Karpas-422 (cell line): ENCODE results near the gene BEGAIN. TPM values are rescaled to one million over a fixed set of nuclear protein-coding genes. Genes with fewer than 3 reads are reported as not detected.

Source experiments
- DNase-seq: peaks from one replicate; pipeline ENCODE4 v3.0.0-alpha.2; 2015
- H2AFZ ChIP-seq: fragments of 200-600 bp; sonication (generic); 2 replicates; pipeline ENCODE4 v1.6.1; 2014; ENCODE audit warnings: antibody characterized with exemption, low read length, mixed read lengths
- H3K27ac ChIP-seq: fragments of 200-600 bp; sonication (generic); 2 replicates; pipeline ENCODE4 v1.5.1; 2014; ENCODE audit warnings: mild to moderate bottlenecking, low read length, moderate library complexity
- H3K27me3 ChIP-seq: fragments of 200-600 bp; sonication (generic); 2 replicates; pipeline ENCODE4 v1.6.1; 2014; ENCODE audit warnings: low read length, mixed read lengths
- H3K36me3 ChIP-seq: fragments of 200-600 bp; sonication (generic); 2 replicates; pipeline ENCODE4 v1.6.1; 2014; ENCODE audit warnings: low read length, mixed read lengths; ENCODE audit not compliant: insufficient read depth
- H3K4me1 ChIP-seq: fragments of 200-600 bp; sonication (generic); 2 replicates; pipeline ENCODE4 v1.6.1; 2014; ENCODE audit warnings: mild to moderate bottlenecking, low read length, mixed read lengths
- H3K4me2 ChIP-seq: fragments of 200-600 bp; sonication (generic); 2 replicates; pipeline ENCODE4 v1.6.1; 2014; ENCODE audit warnings: low read length, low read depth, mild to moderate bottlenecking; ENCODE audit not compliant: poor library complexity, severe bottlenecking
- H3K4me3 ChIP-seq: fragments of 200-600 bp; sonication (generic); 2 replicates; pipeline ENCODE4 v1.5.1; 2014; ENCODE audit warnings: mild to moderate bottlenecking, antibody characterized with exemption, low read length, mixed read lengths
- H3K79me2 ChIP-seq: fragments of 200-600 bp; sonication (generic); 2 replicates; pipeline ENCODE4 v1.6.1; 2014; ENCODE audit warnings: mild to moderate bottlenecking, low read length, mixed read lengths
- H3K9ac ChIP-seq: fragments of 200-600 bp; sonication (generic); 2 replicates; pipeline ENCODE4 v1.6.0; 2014; ENCODE audit warnings: low read length
- H3K9me2 ChIP-seq: fragments of 200-600 bp; sonication (generic), shearing (Covaris generic); replicated peaks from 2 replicates; pipeline ENCODE4 v1.6.0; 2014; ENCODE audit warnings: mild to moderate bottlenecking, low read length, moderate library complexity; ENCODE audit not compliant: insufficient read depth
- H3K9me3 ChIP-seq: fragments of 300-700, 200-600 bp; sonication (generic); 2 replicates; pipeline ENCODE4 v1.6.1; 2014; ENCODE audit warnings: low read length, mixed read lengths
- H4K20me1 ChIP-seq: fragments of 200-600 bp; sonication (generic); 2 replicates; pipeline ENCODE4 v1.6.1; 2014; ENCODE audit warnings: mild to moderate bottlenecking, antibody characterized with exemption, low read length, low read depth; ENCODE audit not compliant: insufficient read depth
- total RNA-seq: library from RNA; depleted of rRNA; stranded (reverse); fragments of >200 nt; shearing (Covaris generic); gene quantifications from 2 replicates; pipeline ENCODE4 v1.2.3, GENCODE V29; 2014; ENCODE audit warnings: low replicate concordance

BEGAIN gene
- total RNA-seq, 1 experiment from 2014 or later, result not detected

GRCh38 chr14:100559455-100559854, 27.8 kb downstream of the BEGAIN start:
- Histone ChIP-seq H4K20me1 (peaks cover 17% of the 10 kb centered on the region; the same call in 1 of the 2 replicates), H3K4me3 (no peak overlapping the region), H3K9me3 (no peaks in the 10 kb centered on the region), H3K79me2 (no peaks in the 10 kb centered on the region), H3K27ac (no peak overlapping the region), H2AFZ (no peak overlapping the region), H3K36me3 (no peaks in the 10 kb centered on the region), H3K9ac (no peak overlapping the region), H3K4me1 (no peaks in the 10 kb centered on the region), H3K9me2 (no peaks in the 10 kb centered on the region), H3K4me2 (no peak overlapping the region), H3K27me3 (no peaks in the 10 kb centered on the region)
- DNase-seq, result no peak

- H3K4me1 ChIP-seq, result no peaks in the 10 kb centered on the region
- no peaks in the 10 kb centered on the region for H3K27me3 ChIP-seq
- no peaks in the 10 kb centered on the region for H3K36me3 ChIP-seq
- peaks cover 17% of the 10 kb centered on the region; the same call in 1 of the 2 replicates for H4K20me1 ChIP-seq
- no peaks in the 10 kb centered on the region for H3K79me2 ChIP-seq
- H3K9ac ChIP-seq, result no peak overlapping the region
- no peak overlapping the region for H3K4me3 ChIP-seq
- H3K27ac ChIP-seq, result no peak overlapping the region
- no peak overlapping the region for H3K4me2 ChIP-seq
- H2AFZ ChIP-seq, result no peak overlapping the region
- no peaks in the 10 kb centered on the region for H3K9me2 ChIP-seq
- no peaks in the 10 kb centered on the region for H3K9me3 ChIP-seq
- no peak for DNase-seq
These were observed 28.3 kb downstream of the BEGAIN start for GRCh38 chr14:100558966-100559365.

GRCh38 chr14:100558226-100558625, 29.0 kb downstream of the BEGAIN start:
- Histone ChIP-seq H3K4me1 (no peaks in the 10 kb centered on the region), H2AFZ (no peak overlapping the region), H4K20me1 (peaks cover 14% of the 10 kb centered on the region; the same call in 1 of the 2 replicates), H3K79me2 (no peaks in the 10 kb centered on the region), H3K27me3 (no peaks in the 10 kb centered on the region), H3K36me3 (no peaks in the 10 kb centered on the region), H3K27ac (no peak overlapping the region), H3K4me2 (no peak overlapping the region), H3K9me2 (no peaks in the 10 kb centered on the region), H3K9ac (no peak overlapping the region), H3K9me3 (no peaks in the 10 kb centered on the region), H3K4me3 (no peak overlapping the region)
- DNase-seq, result no peak

GRCh38 chr14:100557658-100558057, 29.6 kb downstream of the BEGAIN start:
- no peak overlapping the region for H3K4me3 ChIP-seq
- no peak overlapping the region for H2AFZ ChIP-seq
- no peak overlapping the region for H3K4me2 ChIP-seq
- H3K9me2 ChIP-seq, result no peaks in the 10 kb centered on the region
- H3K9ac ChIP-seq, result no peak overlapping the region
- no peak overlapping the region for H3K27ac ChIP-seq
- no peak for DNase-seq
- H4K20me1 ChIP-seq, result peaks cover 14% of the 10 kb centered on the region; the same call in 1 of the 2 replicates
- no peaks in the 10 kb centered on the region for H3K36me3 ChIP-seq
- no peaks in the 10 kb centered on the region for H3K9me3 ChIP-seq
- no peaks in the 10 kb centered on the region for H3K79me2 ChIP-seq
- H3K4me1 ChIP-seq, result no peaks in the 10 kb centered on the region
- no peaks in the 10 kb centered on the region for H3K27me3 ChIP-seq

- Histone ChIP-seq H3K9me2 (no peaks in the 10 kb centered on the region), H3K27me3 (no peaks in the 10 kb centered on the region), H3K4me3 (no peak overlapping the region), H3K4me2 (no peak overlapping the region), H3K9me3 (no peaks in the 10 kb centered on the region), H4K20me1 (peaks cover 14% of the 10 kb centered on the region; the same call in 1 of the 2 replicates), H3K27ac (no peak overlapping the region), H2AFZ (no peak overlapping the region), H3K79me2 (no peaks in the 10 kb centered on the region), H3K9ac (no peak overlapping the region), H3K4me1 (no peaks in the 10 kb centered on the region), H3K36me3 (no peaks in the 10 kb centered on the region)
- no peak for DNase-seq
These were observed 30.2 kb downstream of the BEGAIN start for GRCh38 chr14:100556936-100557505.

- Histone ChIP-seq H2AFZ (no peak overlapping the region), H3K9ac (no peak overlapping the region)
These were observed 31.1 kb downstream of the BEGAIN start for GRCh38 chr14:100556140-100556475.

DNA sequence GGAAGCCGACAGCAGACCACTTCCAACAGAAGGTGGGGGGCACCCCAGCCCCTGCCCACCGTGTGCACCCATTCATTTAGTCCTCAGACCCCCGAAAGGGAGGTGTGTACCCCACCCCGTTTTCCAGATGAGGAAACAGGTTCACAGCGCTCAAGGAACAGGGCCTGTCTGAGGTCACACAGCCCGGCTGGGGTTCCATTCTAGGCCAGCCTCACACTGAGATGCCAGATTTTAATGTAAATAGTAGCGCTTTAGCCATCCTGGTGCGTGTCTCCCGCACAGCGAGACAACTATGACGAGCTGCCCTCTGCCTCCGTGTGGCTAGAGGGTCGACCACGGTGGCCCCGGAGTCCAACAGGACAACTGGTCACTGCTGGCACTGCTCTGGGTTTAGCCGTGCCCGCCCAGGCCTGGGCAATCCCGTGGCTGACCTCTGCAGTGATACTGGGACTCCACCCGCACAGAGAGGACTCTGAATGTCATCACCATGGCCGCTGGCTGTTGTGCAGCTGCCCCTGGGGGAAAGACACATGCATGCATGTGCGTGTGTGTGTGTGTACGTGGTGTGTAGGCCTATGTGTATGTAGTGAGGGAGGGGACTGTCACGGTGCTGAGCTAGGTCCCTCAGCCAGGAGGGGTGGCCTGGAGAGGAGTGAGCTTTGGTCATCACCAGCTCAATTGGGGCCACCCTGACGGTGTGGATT, 31.6 kb downstream of the BEGAIN start:
- peaks cover 10% of the 10 kb centered on the region; the same call in 1 of the 2 replicates for H4K20me1 ChIP-seq
- no peaks in the 10 kb centered on the region for H3K36me3 ChIP-seq
- H3K27ac ChIP-seq, result no peak overlapping the region
- H3K9ac ChIP-seq, result no peak overlapping the region
- H3K4me1 ChIP-seq, result no peaks in the 10 kb centered on the region
- DNase-seq, result no peak
- no peaks in the 10 kb centered on the region for H3K9me2 ChIP-seq
- no peak overlapping the region for H3K4me2 ChIP-seq
- no peaks in the 10 kb centered on the region for H3K9me3 ChIP-seq
- H3K27me3 ChIP-seq, result no peaks in the 10 kb centered on the region
- no peaks in the 10 kb centered on the region for H3K79me2 ChIP-seq
- no peak overlapping the region for H2AFZ ChIP-seq
- no peak overlapping the region for H3K4me3 ChIP-seq

More at GRCh38 chr14:100556140-100556475, 31.1 kb downstream of the BEGAIN start:
- no peak overlapping the region for H3K27ac ChIP-seq
- no peaks in the 10 kb centered on the region for H3K27me3 ChIP-seq
- no peak for DNase-seq
- H3K36me3 ChIP-seq, result no peaks in the 10 kb centered on the region
- H4K20me1 ChIP-seq, result peaks cover 10% of the 10 kb centered on the region; the same call in 1 of the 2 replicates
- H3K9me2 ChIP-seq, result no peaks in the 10 kb centered on the region
- no peaks in the 10 kb centered on the region for H3K79me2 ChIP-seq
- H3K4me2 ChIP-seq, result no peak overlapping the region
- H3K9me3 ChIP-seq, result no peaks in the 10 kb centered on the region
- no peaks in the 10 kb centered on the region for H3K4me1 ChIP-seq
- no peak overlapping the region for H3K4me3 ChIP-seq

GRCh38 chr14:100554696-100555320, 32.4 kb downstream of the BEGAIN start:
- no peaks in the 10 kb centered on the region for H3K79me2 ChIP-seq
- H3K9me3 ChIP-seq, result no peaks in the 10 kb centered on the region
- no peak overlapping the region for H3K4me3 ChIP-seq
- no peak overlapping the region for H2AFZ ChIP-seq
- no peaks in the 10 kb centered on the region for H3K36me3 ChIP-seq
- no peaks in the 10 kb centered on the region for H3K4me1 ChIP-seq
- no peak overlapping the region for H3K9ac ChIP-seq
- peaks cover 10% of the 10 kb centered on the region; the same call in 1 of the 2 replicates for H4K20me1 ChIP-seq
- no peak overlapping the region for H3K4me2 ChIP-seq
- no peaks in the 10 kb centered on the region for H3K27me3 ChIP-seq
- H3K9me2 ChIP-seq, result no peaks in the 10 kb centered on the region
- DNase-seq, result no peak
- no peak overlapping the region for H3K27ac ChIP-seq
